SK-N-SH (cell line): ENCODE measurements around the gene CLCC1. TPM values are rescaled to one million over a fixed set of nuclear protein-coding genes. Genes with fewer than 3 reads are reported as not detected.

ENCODE experiments used
- CTCF ChIA-PET: fragments of 300-600, 350-600 bp; formaldehyde crosslinking; extraction: SDS; loops from one replicate; lab custom pipeline; 2021; lab: Yijun Ruan, JAX
- POLR2A ChIA-PET: fragments of 350-600 bp; sonication (Branson Sonifier 250); formaldehyde crosslinking; extraction: SDS; loops from one replicate; lab custom pipeline; 2020; ENCODE audit warnings: antibody characterized with exemption, inconsistent platforms; lab: Yijun Ruan, JAX
- DNase-seq: peaks from one replicate; pipeline ENCODE4 v3.0.0; 2012
- H2AFZ ChIP-seq: fragments of 200-600 bp; sonication (generic); 2 replicates; pipeline ENCODE4 v1.8.1; 2016; ENCODE audit warnings: antibody characterized with exemption, mild to moderate bottlenecking, low read depth
- H3F3A ChIP-seq: fragments of 200-600 bp; sonication (generic); replicated peaks from 2 replicates; pipeline ENCODE3; 2016; ENCODE audit warnings: antibody characterized with exemption, mild to moderate bottlenecking; ENCODE audit not compliant: insufficient read depth
- H3K27ac ChIP-seq, 2 experiments: fragments of 200-500 bp in 1 of 2; fragments of 200-600 bp in 1 of 2; sonication (Bioruptor generic) in 1 of 2; sonication (generic), shearing (Covaris generic) in 1 of 2; 2 replicates each; pipeline versions ENCODE4 v1.5.1 to v1.6.1; 2014 to 2016; ENCODE audit warnings: low read depth in 2 of 2, inconsistent platforms in 1 of 2, low read length in 1 of 2, mild to moderate bottlenecking in 1 of 2, mixed read lengths in 1 of 2
- H3K27me3 ChIP-seq: fragments of 200-600 bp; sonication (generic), shearing (Covaris generic); 2 replicates; pipeline ENCODE4 v1.6.1; 2016; ENCODE audit warnings: mixed run types; ENCODE audit not compliant: insufficient read depth
- H3K36me3 ChIP-seq, 2 experiments: fragments of 200-500 bp in 1 of 2; fragments of 200-600 bp in 1 of 2; sonication (Bioruptor generic) in 1 of 2; sonication (generic) in 1 of 2; replicated peaks in 1 of 2; 2 replicates each; pipeline versions ENCODE3 to v1.5.1; 2014 to 2016; ENCODE audit warnings: low read length in 1 of 2, mild to moderate bottlenecking in 1 of 2; ENCODE audit not compliant: insufficient read depth in 2 of 2, control insufficient read depth in 1 of 2
- H3K4me1 ChIP-seq, 2 experiments: fragments of 200-500 bp in 1 of 2; fragments of 200-600 bp in 1 of 2; sonication (Bioruptor generic) in 1 of 2; sonication (generic), shearing (Covaris generic) in 1 of 2; 2 replicates each; pipeline versions ENCODE4 v1.5.1 to v1.6.1; 2014 to 2016; ENCODE audit warnings: low read depth in 1 of 2, low read length in 1 of 2, mixed run types in 1 of 2; ENCODE audit not compliant: insufficient read depth in 2 of 2, control insufficient read depth in 1 of 2
- H3K4me2 ChIP-seq: fragments of 200-600 bp; sonication (generic), shearing (Covaris generic); 2 replicates; pipeline ENCODE4 v1.6.1; 2017; ENCODE audit warnings: mixed run types
- H3K4me3 ChIP-seq, 2 experiments: fragments of 200-500 bp in 1 of 2; fragments of 200-600 bp in 1 of 2; sonication (Bioruptor generic) in 1 of 2; sonication (generic), shearing (Covaris generic) in 1 of 2; 2 replicates each; pipeline versions ENCODE4 v1.5.1 to v1.8.1; 2014 to 2016; ENCODE audit warnings: low read depth in 2 of 2, inconsistent platforms in 1 of 2, low read length in 1 of 2, mild to moderate bottlenecking in 1 of 2, mixed read lengths in 1 of 2, moderate library complexity in 1 of 2
- H3K79me2 ChIP-seq: fragments of 200-600 bp; sonication (generic); 2 replicates; pipeline ENCODE4 v1.8.1; 2017; ENCODE audit warnings: mild to moderate bottlenecking; ENCODE audit not compliant: insufficient read depth
- H3K9ac ChIP-seq: fragments of 200-600 bp; sonication (generic); 2 replicates; pipeline ENCODE4 v1.6.1; 2017; ENCODE audit warnings: mixed run types
- H3K9me2 ChIP-seq: fragments of 200-600 bp; sonication (generic); 2 replicates; pipeline ENCODE4 v1.6.1; 2017; ENCODE audit warnings: mixed run types
- H3K9me3 ChIP-seq: fragments of 200-600 bp; sonication (generic); 2 replicates; pipeline ENCODE4 v1.6.1; 2017; ENCODE audit warnings: mixed run types, mild to moderate bottlenecking, moderate library complexity
- H4K20me1 ChIP-seq: fragments of 200-600 bp; sonication (generic); 2 replicates; pipeline ENCODE4 v1.6.1; 2017; ENCODE audit warnings: mild to moderate bottlenecking, mixed run types; ENCODE audit not compliant: insufficient read depth
- CHD2 ChIP-seq: fragments of 150-350 bp; IDR thresholded peaks from 2 replicates; pipeline ENCODE4 v1.6.1; 2018; ENCODE audit warnings: low read length; ENCODE audit not compliant: partially characterized antibody
- EZH2phosphoT487 ChIP-seq: fragments of 200-600 bp; sonication (generic); IDR thresholded peaks from 2 replicates; pipeline ENCODE4 v1.6.1; 2017; ENCODE audit warnings: low read depth, mixed run types, mild to moderate bottlenecking, antibody characterized with exemption, moderate library complexity, borderline replicate concordance
- IRF3 ChIP-seq: fragments of 150-350 bp; IDR thresholded peaks from 2 replicates; pipeline ENCODE4 v1.6.1; 2016; ENCODE audit warnings: mild to moderate bottlenecking, low read depth, low read length
- MXI1 ChIP-seq: IDR thresholded peaks from 2 replicates; pipeline ENCODE4 v1.6.1; 2012; ENCODE audit warnings: mild to moderate bottlenecking, low read depth, low read length, improper control_type of control experiment
- NFIC ChIP-seq: IDR thresholded peaks from 2 replicates; pipeline ENCODE4 v1.4.0; 2012; ENCODE audit warnings: borderline replicate concordance
- PBX3 ChIP-seq: IDR thresholded peaks from 2 replicates; pipeline ENCODE4; 2012
- POLR2AphosphoS5 ChIP-seq: IDR thresholded peaks from 2 replicates; pipeline ENCODE4 v1.6.1; 2012; ENCODE audit warnings: low read depth, low read length
- REST ChIP-seq: IDR thresholded peaks from 2 replicates; pipeline ENCODE4 v1.6.1; 2012; ENCODE audit warnings: mild to moderate bottlenecking, low read depth, low read length, moderate library complexity
- RFX5 ChIP-seq: IDR thresholded peaks from 2 replicates; pipeline ENCODE4 v1.6.1; 2012; ENCODE audit warnings: mild to moderate bottlenecking, improper control_type of control experiment, low read length
- TAF1 ChIP-seq: IDR thresholded peaks from 2 replicates; pipeline ENCODE4 v1.6.1; 2012; ENCODE audit warnings: low read depth, mild to moderate bottlenecking, low read length, moderate library complexity, borderline replicate concordance
- TCF12 ChIP-seq: IDR thresholded peaks from 2 replicates; pipeline ENCODE4 v1.4.0; 2012
- TEAD4 ChIP-seq: IDR thresholded peaks from 2 replicates; pipeline ENCODE4 v1.4.0; 2012; ENCODE audit warnings: mild to moderate bottlenecking, borderline replicate concordance; ENCODE audit not compliant: insufficient read depth
- USF2 ChIP-seq: fragments of 150-350 bp; IDR thresholded peaks from 2 replicates; pipeline ENCODE4 v1.6.1; 2017; ENCODE audit warnings: antibody characterized with exemption, low read length, low read depth, borderline replicate concordance
- WGBS: methylation state at CpG from one replicate; pipeline ENCODE4 v1.1.6; 2017; ENCODE audit warnings: low lambda C conversion rate; 5-methylcytosine and 5-hydroxymethylcytosine counted together
- polyA plus RNA-seq, 3 experiments: library from polyadenylated mRNA; depleted of rRNA; stranded (reverse); fragments of >200 nt; gene quantifications; 2 replicates each; pipeline ENCODE4 v1.2.3, GENCODE V29; 2012
- TF ChIP-seq, protein P1 (sequence below): IDR thresholded peaks from 2 replicates; pipeline ENCODE4 v1.4.0; 2012; ENCODE audit warnings: low read depth, borderline replicate concordance
- TF ChIP-seq, protein P2 (sequence below): IDR thresholded peaks from 2 replicates; pipeline ENCODE4 v1.4.0; 2012; ENCODE audit warnings: low read depth, borderline replicate concordance

The CLCC1 gene
- polyA plus RNA-seq, 1 of the 3 experiments (the other 2 are of a cell fraction) = 20.0 TPM

GRCh38 chr1:108962681-108963051 is 618 bp downstream of the CLCC1 start (continued):
- TF ChIP-seq IRF3 (no peak), RFX5 (no peak)

- Histone ChIP-seq H3K4me1 (peaks cover 4 to 6% of the 10 kb centered on the region in 2 experiments; a peak in 3 of 4 replicates), H3K27me3 (no peaks in the 10 kb centered on the region), H4K20me1 (0 out of 2 replicates have a peak, but pooled peaks cover 5% of the 10 kb centered on the region), H3K9me3 (no peaks in the 10 kb centered on the region), H3K9ac (peak overlapping the region; percentile 78; the same call in 1 of the 2 replicates), H2AFZ (0 out of 2 replicates have a peak overlapping the region, but pooled peaks have one; percentile 85), H3K36me3 (peaks cover 0 to 8% of the 10 kb centered on the region in 2 experiments), H3K4me2 (peak overlapping the region; percentile 91), H3K9me2 (no peaks in the 10 kb centered on the region), H3K79me2 (peaks cover 60% of the 10 kb centered on the region), H3K4me3 (peak overlapping the region; percentile 62 to 97), H3F3A (no peaks in the 10 kb centered on the region), H3K27ac (peak overlapping the region in 1 of 2 experiments; percentile 89; a peak in 1 of 4 replicates)
- ChIA-PET CTCF (interaction anchor here (4.0 kb wide), 1 partner anchor 150 kb away, joined by 11 read pairs; a partner anchor contains a TSS), POLR2A (no interaction called here)
- no peak for DNase-seq
- TF ChIP-seq TAF1 (no peak), EZH2phosphoT487 (no peak), POLR2AphosphoS5 (no peak), TCF12 (no peak), NFIC (no peak), MXI1 (no peak), CHD2 (no peak), TEAD4 (no peak), PBX3 (no peak), USF2 (no peak), REST (no peak)
- TF ChIP-seq, protein P1, sequence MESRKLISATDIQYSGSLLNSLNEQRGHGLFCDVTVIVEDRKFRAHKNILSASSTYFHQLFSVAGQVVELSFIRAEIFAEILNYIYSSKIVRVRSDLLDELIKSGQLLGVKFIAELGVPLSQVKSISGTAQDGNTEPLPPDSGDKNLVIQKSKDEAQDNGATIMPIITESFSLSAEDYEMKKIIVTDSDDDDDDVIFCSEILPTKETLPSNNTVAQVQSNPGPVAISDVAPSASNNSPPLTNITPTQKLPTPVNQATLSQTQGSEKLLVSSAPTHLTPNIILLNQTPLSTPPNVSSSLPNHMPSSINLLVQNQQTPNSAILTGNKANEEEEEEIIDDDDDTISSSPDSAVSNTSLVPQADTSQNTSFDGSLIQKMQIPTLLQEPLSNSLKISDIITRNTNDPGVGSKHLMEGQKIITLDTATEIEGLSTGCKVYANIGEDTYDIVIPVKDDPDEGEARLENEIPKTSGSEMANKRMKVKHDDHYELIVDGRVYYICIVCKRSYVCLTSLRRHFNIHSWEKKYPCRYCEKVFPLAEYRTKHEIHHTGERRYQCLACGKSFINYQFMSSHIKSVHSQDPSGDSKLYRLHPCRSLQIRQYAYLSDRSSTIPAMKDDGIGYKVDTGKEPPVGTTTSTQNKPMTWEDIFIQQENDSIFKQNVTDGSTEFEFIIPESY = no peak
- TF ChIP-seq, protein P2, sequence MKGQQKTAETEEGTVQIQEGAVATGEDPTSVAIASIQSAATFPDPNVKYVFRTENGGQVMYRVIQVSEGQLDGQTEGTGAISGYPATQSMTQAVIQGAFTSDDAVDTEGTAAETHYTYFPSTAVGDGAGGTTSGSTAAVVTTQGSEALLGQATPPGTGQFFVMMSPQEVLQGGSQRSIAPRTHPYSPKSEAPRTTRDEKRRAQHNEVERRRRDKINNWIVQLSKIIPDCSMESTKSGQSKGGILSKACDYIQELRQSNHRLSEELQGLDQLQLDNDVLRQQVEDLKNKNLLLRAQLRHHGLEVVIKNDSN = no peak
- 91% methylated on average over 15 of the region's 15 CpGs for WGBS
Observed at GRCh38 chr1:108961752-108962486, 1.4 kb downstream of the CLCC1 start.
